ENCODE data around the gene C1orf116.

The C1orf116 gene

GRCh38 chr1:207002724-207003146, 29.8 kb downstream of the C1orf116 start:
- TF ChIP-seq CTCF (conservative IDR thresholded peaks at IDR 0.05; ENCODE audit: control insufficient read depth, insufficient read depth, low read depth, low read length) = no peak
- no peak for DNase-seq (ENCODE audit: low read depth)
- no peak overlapping the region for H3K4me3 ChIP-seq (ENCODE audit: control insufficient read depth, low read depth, low read length)

- DNase-seq (ENCODE audit: low read depth) = no peak
- no peak for TF ChIP-seq CTCF (conservative IDR thresholded peaks at IDR 0.05; ENCODE audit: control insufficient read depth, insufficient read depth, low read depth, low read length)
Observed at GRCh38 chr1:207001492-207002245, 30.9 kb downstream of the C1orf116 start.

GRCh38 chr1:207000651-207001291, 31.8 kb downstream of the C1orf116 start:
- TF ChIP-seq CTCF (conservative IDR thresholded peaks at IDR 0.05; ENCODE audit: control insufficient read depth, insufficient read depth, low read depth, low read length) = no peak
- DNase-seq (ENCODE audit: low read depth) = no peak
- H3K4me3 ChIP-seq (ENCODE audit: control insufficient read depth, low read depth, low read length) = no peak overlapping the region

More at GRCh38 chr1:207001492-207002245, 30.9 kb downstream of the C1orf116 start:
- no peak overlapping the region for H3K4me3 ChIP-seq (ENCODE audit: control insufficient read depth, low read depth, low read length)

GRCh38 chr1:206998816-206999215, 33.7 kb downstream of the C1orf116 start:
- no peak overlapping the region for H3K4me3 ChIP-seq (ENCODE audit: control insufficient read depth, low read depth, low read length)
- TF ChIP-seq CTCF (conservative IDR thresholded peaks at IDR 0.05; ENCODE audit: control insufficient read depth, insufficient read depth, low read depth, low read length) = no peak
- DNase-seq (ENCODE audit: low read depth) = no peak

- H3K4me3 ChIP-seq (ENCODE audit: control insufficient read depth, low read depth, low read length) = no peak overlapping the region
- no peak for TF ChIP-seq CTCF (conservative IDR thresholded peaks at IDR 0.05; ENCODE audit: control insufficient read depth, insufficient read depth, low read depth, low read length)
- no peak for DNase-seq (ENCODE audit: low read depth)
Observed at GRCh38 chr1:206992790-206993189, 39.8 kb downstream of the C1orf116 start.

GRCh38 chr1:206987873-206988272, 44.7 kb downstream of the C1orf116 start:
- no peak for DNase-seq (ENCODE audit: low read depth)
- H3K4me3 ChIP-seq (ENCODE audit: control insufficient read depth, low read depth, low read length) = no peak overlapping the region
- TF ChIP-seq CTCF (conservative IDR thresholded peaks at IDR 0.05; ENCODE audit: control insufficient read depth, insufficient read depth, low read depth, low read length) = no peak
